ENCODE measurements around the gene RAB6B. TPM values are rescaled to one million over a fixed set of nuclear protein-coding genes. Genes with fewer than 3 reads are reported as not detected.

Gene RAB6B
- polyA plus RNA-seq, 1 donor from 2014 or later, result 57.5 TPM

DNA sequence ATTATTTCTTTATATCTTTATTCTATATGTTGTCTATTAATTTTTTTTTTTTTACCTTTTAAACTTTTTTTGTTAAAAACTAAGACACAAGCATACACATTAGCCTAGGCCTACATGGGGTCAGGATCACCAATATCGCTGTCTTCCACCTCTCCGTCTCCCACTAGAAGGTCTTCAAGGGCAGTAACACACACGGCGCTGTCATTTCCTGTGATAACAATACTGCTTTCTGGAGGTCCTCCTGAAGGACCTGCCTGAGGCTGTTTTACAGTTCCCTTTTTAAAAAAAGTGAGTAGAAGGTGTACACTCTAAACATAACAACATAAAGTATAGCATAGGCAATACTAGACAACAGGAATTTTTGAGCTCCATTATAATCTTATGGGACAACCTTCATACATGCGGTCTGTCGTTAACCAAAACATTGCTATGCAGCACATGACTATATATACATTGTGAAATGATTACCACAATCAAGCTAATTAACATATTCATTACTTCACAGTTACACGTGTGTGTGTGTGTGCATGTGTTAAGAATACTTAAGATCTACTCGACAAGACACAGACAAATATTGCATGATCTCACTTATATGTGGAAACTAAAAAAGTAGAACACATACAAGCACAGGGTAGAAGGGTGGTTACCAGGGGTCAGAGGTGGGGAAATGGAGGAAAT, 20.8 kb downstream of the RAB6B start:
- H3K4me3 ChIP-seq (ENCODE audit: low read length), result no peak overlapping the region
- no peak overlapping the region for H2AFZ ChIP-seq (ENCODE audit: low read depth, low read length)
- H3K79me2 ChIP-seq (replicated peaks; ENCODE audit: insufficient read depth, low read length), result peaks cover 32% of the 10 kb centered on the region
- no peak overlapping the region for H3K4me2 ChIP-seq (ENCODE audit: low read length)
- no peak overlapping the region for H3K27ac ChIP-seq (ENCODE audit: low read length)
- TF ChIP-seq POLR2AphosphoS5 (IDR thresholded peaks at IDR 0.05) (no peak), TAF1 (IDR thresholded peaks at IDR 0.05; ENCODE audit: low read depth) (no peak), EP300 (conservative IDR thresholded peaks at IDR 0.05; ENCODE audit: poor library complexity, severe bottlenecking) (no peak), EZH2 (IDR thresholded peaks at IDR 0.05; ENCODE audit: borderline replicate concordance, insufficient read depth, low read length, poor library complexity, severe bottlenecking) (no peak), RAD21 (conservative IDR thresholded peaks at IDR 0.05) (no peak), MXI1 (conservative IDR thresholded peaks at IDR 0.05; ENCODE audit: poor library complexity, severe bottlenecking) (no peak), SMC3 (conservative IDR thresholded peaks at IDR 0.05; ENCODE audit: poor library complexity) (no peak)
- TF ChIP-seq, protein P1, sequence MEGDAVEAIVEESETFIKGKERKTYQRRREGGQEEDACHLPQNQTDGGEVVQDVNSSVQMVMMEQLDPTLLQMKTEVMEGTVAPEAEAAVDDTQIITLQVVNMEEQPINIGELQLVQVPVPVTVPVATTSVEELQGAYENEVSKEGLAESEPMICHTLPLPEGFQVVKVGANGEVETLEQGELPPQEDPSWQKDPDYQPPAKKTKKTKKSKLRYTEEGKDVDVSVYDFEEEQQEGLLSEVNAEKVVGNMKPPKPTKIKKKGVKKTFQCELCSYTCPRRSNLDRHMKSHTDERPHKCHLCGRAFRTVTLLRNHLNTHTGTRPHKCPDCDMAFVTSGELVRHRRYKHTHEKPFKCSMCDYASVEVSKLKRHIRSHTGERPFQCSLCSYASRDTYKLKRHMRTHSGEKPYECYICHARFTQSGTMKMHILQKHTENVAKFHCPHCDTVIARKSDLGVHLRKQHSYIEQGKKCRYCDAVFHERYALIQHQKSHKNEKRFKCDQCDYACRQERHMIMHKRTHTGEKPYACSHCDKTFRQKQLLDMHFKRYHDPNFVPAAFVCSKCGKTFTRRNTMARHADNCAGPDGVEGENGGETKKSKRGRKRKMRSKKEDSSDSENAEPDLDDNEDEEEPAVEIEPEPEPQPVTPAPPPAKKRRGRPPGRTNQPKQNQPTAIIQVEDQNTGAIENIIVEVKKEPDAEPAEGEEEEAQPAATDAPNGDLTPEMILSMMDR (IDR thresholded peaks at IDR 0.05; ENCODE audit: poor library complexity, severe bottlenecking), result no peak
- TF ChIP-seq, protein P2, sequence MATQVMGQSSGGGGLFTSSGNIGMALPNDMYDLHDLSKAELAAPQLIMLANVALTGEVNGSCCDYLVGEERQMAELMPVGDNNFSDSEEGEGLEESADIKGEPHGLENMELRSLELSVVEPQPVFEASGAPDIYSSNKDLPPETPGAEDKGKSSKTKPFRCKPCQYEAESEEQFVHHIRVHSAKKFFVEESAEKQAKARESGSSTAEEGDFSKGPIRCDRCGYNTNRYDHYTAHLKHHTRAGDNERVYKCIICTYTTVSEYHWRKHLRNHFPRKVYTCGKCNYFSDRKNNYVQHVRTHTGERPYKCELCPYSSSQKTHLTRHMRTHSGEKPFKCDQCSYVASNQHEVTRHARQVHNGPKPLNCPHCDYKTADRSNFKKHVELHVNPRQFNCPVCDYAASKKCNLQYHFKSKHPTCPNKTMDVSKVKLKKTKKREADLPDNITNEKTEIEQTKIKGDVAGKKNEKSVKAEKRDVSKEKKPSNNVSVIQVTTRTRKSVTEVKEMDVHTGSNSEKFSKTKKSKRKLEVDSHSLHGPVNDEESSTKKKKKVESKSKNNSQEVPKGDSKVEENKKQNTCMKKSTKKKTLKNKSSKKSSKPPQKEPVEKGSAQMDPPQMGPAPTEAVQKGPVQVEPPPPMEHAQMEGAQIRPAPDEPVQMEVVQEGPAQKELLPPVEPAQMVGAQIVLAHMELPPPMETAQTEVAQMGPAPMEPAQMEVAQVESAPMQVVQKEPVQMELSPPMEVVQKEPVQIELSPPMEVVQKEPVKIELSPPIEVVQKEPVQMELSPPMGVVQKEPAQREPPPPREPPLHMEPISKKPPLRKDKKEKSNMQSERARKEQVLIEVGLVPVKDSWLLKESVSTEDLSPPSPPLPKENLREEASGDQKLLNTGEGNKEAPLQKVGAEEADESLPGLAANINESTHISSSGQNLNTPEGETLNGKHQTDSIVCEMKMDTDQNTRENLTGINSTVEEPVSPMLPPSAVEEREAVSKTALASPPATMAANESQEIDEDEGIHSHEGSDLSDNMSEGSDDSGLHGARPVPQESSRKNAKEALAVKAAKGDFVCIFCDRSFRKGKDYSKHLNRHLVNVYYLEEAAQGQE (IDR thresholded peaks at IDR 0.05; ENCODE audit: borderline replicate concordance), result no peak
- no peaks in the 10 kb centered on the region for H3K27me3 ChIP-seq (ENCODE audit: insufficient read depth, low read depth, low read length)
- H3K9ac ChIP-seq (ENCODE audit: low read length), result no peak overlapping the region
- H3K36me3 ChIP-seq (ENCODE audit: insufficient read depth, low read length), result no peaks in the 10 kb centered on the region
- H4K20me1 ChIP-seq (ENCODE audit: insufficient read depth), result no peaks in the 10 kb centered on the region
- no peaks in the 10 kb centered on the region for H3F3A ChIP-seq (ENCODE audit: insufficient read depth, low read length, poor library complexity, severe bottlenecking)
- no peaks in the 10 kb centered on the region for H3K9me3 ChIP-seq (ENCODE audit: low read length)
- H3K9me2 ChIP-seq (ENCODE audit: insufficient read depth, low read length), result no peaks in the 10 kb centered on the region

DNA sequence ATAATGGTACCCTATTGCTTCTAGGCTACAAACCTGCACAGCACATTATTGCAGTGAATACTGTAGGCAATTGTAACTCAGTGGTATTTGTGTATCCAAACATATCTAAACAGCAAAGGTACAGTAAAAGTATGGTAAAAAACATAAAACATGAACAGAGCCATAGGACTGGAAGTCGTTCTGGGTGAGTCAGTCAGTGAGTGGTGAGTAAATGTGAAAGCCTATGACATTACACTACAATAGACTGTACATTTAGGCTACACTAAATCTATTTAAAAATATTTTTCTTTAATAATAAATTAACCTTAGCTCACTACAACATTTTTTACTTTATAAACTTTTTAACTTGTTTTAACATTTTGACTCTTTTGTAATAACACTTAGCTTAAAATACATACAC, 21.3 kb downstream of the RAB6B start:
- Histone ChIP-seq H4K20me1 (ENCODE audit: insufficient read depth) (no peaks in the 10 kb centered on the region), H2AFZ (ENCODE audit: low read depth, low read length) (no peak overlapping the region), H3K27ac (ENCODE audit: low read length) (no peak overlapping the region), H3K9me3 (ENCODE audit: low read length) (no peaks in the 10 kb centered on the region), H3K79me2 (replicated peaks; ENCODE audit: insufficient read depth, low read length) (peaks cover 32% of the 10 kb centered on the region), H3F3A (ENCODE audit: insufficient read depth, low read length, poor library complexity, severe bottlenecking) (no peaks in the 10 kb centered on the region), H3K4me3 (ENCODE audit: low read length) (no peak overlapping the region), H3K9ac (ENCODE audit: low read length) (no peak overlapping the region), H3K9me2 (ENCODE audit: insufficient read depth, low read length) (no peaks in the 10 kb centered on the region), H3K27me3 (ENCODE audit: insufficient read depth, low read depth, low read length) (no peaks in the 10 kb centered on the region), H3K4me2 (ENCODE audit: low read length) (no peak overlapping the region), H3K36me3 (ENCODE audit: insufficient read depth, low read length) (no peaks in the 10 kb centered on the region)
- TF ChIP-seq, protein P1 (IDR thresholded peaks at IDR 0.05; ENCODE audit: poor library complexity, severe bottlenecking), result no peak
- TF ChIP-seq POLR2AphosphoS5 (IDR thresholded peaks at IDR 0.05) (no peak), EZH2 (IDR thresholded peaks at IDR 0.05; ENCODE audit: borderline replicate concordance, insufficient read depth, low read length, poor library complexity, severe bottlenecking) (no peak), EP300 (conservative IDR thresholded peaks at IDR 0.05; ENCODE audit: poor library complexity, severe bottlenecking) (no peak), TAF1 (IDR thresholded peaks at IDR 0.05; ENCODE audit: low read depth) (no peak), SMC3 (conservative IDR thresholded peaks at IDR 0.05; ENCODE audit: poor library complexity) (no peak), MXI1 (conservative IDR thresholded peaks at IDR 0.05; ENCODE audit: poor library complexity, severe bottlenecking) (no peak), RAD21 (conservative IDR thresholded peaks at IDR 0.05) (no peak)
- TF ChIP-seq, protein P2 (IDR thresholded peaks at IDR 0.05; ENCODE audit: borderline replicate concordance), result no peak
